GM18907 (cell line): Measurements from ENCODE around the gene SOX13.
"Not testable (repeated sequence)": the region's sequence is repeated elsewhere in the genome, so short reads cannot be mapped to it uniquely, and the experiment has no call there.

Experiments
- ATAC-seq: cut with Tn5 transposase; IDR thresholded peaks from one replicate; pipeline ENCODE4 v1.9.1; 2021; ENCODE audit warnings: mild to moderate bottlenecking, moderate library complexity; ENCODE audit not compliant: unreplicated experiment

The SOX13 gene

GRCh38 chr1:204072931-204073836 is at the start of gene SOX13:
Gene SOX13, plus strand, starts transcription at chr1:204073115. Its CDS starts 39,801 bp downstream, at chr1:204112916.
- ATAC-seq: no peak

DNA sequence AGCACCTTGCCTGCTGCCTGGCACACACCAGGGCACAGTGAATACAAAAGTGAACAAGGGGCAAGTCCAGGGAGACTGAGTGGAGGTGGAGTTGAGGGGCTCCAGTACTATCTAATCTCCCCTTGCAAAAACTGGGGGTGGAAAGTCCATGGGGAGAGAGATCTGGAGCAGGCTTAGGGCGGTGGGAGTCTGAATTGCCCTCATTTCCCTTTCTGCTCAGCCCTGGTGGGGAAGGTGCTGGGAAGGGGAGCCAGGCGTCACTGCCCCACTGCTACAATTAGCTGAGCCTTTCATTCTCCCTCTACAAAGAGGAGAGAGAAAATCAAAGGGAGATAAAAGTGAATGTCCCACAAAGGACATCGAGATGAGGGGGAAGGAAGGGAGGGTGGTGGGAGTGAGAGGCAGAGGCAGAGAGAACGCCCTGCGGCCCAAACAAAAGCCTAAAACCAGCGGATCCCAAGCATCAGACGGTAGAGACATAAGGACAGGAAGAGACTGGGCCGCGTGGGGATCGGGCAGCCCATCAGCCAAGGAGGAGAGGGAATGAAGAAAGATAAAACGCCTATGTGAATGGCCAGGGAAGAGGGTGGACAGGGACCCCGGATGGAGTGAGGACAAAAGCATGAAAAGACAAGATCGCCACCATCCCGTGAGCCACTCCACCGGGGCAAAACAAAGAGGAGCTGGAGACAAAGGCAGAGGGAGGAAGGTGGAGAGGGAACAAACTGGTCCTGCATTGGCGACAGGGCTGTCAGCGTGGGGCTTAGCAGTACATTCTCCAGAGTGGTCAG is 46.8 kb upstream of the SOX13 start:
- ATAC-seq: no peak

- ATAC-seq: no peak
Measured at GRCh38 chr1:204027446-204027845, 45.5 kb upstream of the SOX13 start.

GRCh38 chr1:204029016-204029415 is 43.9 kb upstream of the SOX13 start:
- no peak for ATAC-seq

- no peak for ATAC-seq
Measured at GRCh38 chr1:204031098-204031710, 41.7 kb upstream of the SOX13 start.

GRCh38 chr1:204032642-204033235 is 40.2 kb upstream of the SOX13 start:
- no peak for ATAC-seq

DNA sequence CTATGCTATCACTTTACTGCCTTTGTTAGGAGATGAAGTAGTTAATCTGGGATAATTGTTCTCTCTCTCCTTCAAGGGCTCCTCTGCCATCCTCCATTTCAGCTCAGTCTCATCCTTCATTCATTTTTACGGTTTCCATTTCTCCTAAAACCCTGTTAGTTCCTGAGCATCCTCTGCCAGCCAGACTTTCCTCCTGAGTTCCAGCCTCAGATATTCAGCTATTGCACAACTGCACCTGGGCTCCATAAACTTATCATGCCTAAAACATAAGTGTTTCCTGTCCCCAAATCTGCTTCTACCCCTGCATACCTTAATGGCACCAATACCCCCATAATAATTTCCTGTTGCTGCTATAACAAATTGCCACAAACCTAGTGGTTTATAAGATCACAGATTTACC is 39.6 kb upstream of the SOX13 start:
- no peak for ATAC-seq

DNA sequence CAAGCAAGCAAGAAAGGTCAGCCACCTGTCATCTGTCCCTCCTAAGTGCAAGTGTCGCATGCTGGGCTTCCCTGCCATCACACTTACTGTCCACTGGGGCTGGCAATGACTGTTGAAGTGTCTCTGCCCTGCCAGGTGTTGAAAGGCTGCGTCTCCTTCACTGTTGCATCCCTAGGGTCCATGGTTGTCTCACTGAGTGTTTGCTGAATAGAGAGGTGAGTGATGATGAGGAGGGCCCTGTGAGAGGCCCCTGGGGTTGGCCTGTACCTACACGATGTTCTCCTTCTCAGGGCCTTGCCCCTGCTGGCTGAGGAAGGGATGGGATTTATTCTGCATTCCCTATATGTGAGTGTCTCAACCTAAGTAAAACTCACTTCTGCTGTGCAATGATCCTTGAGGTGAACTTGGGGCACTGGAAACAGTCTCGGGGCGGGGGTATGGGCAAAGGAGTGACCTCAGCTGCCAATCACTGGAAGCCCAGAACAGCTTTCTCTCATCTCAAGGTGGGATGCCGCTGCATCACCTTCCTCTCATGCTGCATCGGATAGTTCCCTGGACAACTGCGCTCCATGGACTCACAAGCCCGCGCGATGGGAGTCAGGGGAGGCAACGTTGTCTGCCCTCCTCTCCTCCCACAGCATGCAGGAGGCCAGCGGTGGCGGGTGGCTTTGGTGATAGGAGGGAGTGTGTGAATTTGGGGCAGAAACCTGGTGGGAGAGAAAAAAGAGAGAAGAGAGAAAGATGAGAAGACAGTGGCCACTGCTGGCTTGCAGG is 35.8 kb upstream of the SOX13 start:
- no peak for ATAC-seq

GRCh38 chr1:204041232-204041767 is 31.6 kb upstream of the SOX13 start:
- no peak for ATAC-seq

GRCh38 chr1:204041803-204042505 is 31.0 kb upstream of the SOX13 start:
- ATAC-seq: no peak

GRCh38 chr1:204042516-204042915 is 30.4 kb upstream of the SOX13 start:
- no peak for ATAC-seq

DNA sequence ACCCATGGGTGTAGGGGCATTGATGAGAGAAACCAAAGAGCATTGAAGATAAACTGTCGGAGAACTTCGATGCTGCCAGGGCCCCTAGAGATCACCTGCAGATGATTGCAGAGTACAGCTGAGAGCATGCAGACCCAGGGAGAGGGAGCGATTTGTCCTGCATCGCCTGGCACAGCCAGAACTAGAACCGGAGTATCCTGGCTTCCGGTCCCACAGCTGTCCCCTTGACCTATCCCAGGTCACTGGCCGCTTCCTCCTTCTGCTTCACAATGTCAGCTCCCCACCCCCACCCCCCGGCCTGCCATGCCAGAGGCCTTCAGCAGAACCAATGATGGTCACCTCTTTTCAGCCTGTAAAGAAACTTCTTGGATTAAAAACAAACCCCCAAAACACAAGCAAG is 29.2 kb upstream of the SOX13 start:
- ATAC-seq: no peak

- ATAC-seq: no peak
Measured at GRCh38 chr1:204044448-204044847, 28.5 kb upstream of the SOX13 start.

GRCh38 chr1:204045430-204045829 is 27.5 kb upstream of the SOX13 start:
- ATAC-seq: no peak

- no peak for ATAC-seq
Measured at GRCh38 chr1:204046346-204046745, 26.6 kb upstream of the SOX13 start.

DNA sequence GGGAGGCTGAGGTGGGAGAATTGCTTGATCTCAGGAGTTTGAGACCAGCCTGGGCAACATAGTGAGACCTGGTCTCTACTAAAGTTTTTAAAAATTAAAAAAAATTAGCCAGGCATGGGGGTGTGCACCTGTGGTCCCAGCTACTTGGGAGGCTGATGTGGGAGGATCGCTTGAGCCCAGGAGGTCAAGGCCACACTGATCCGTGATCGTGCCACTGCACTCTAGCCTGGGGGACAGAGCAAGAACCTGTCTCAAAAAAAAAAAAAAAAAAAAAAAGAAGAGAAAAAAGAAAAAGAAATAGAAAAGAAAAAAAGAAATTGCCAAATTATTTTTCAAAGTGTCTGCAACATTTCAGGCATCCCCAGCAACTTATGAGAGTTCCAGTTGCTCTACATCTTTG is 24.1 kb upstream of the SOX13 start:
- ATAC-seq: not testable (repeated sequence)

GRCh38 chr1:204051258-204051657 is 21.7 kb upstream of the SOX13 start:
- no peak for ATAC-seq

- no peak for ATAC-seq
Measured at GRCh38 chr1:204051718-204052117, 21.2 kb upstream of the SOX13 start.

DNA sequence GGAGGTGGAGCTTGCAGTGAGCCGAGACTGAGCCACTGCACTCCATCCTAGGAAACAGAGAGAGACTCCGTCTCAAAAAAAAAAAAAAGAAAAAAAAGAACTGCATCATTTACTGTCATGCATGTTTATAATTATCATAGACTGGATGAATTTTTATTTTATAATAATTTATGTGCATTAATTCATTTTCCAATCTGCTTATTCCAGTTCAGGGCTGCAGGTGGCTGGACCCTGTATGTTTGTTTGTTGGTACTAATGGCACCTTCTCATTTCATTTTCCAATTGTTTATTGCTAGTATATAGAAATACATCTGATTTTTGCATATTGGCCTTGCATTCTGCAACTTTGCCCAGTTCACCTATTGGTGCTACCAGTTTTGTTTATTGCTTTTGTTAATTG is 19.0 kb upstream of the SOX13 start:
- ATAC-seq: no peak
